ENCODE results near the gene PITPNM1.
A peak's percentile ranks its signal among the peaks of the same experiment; 100 is the strongest.
"Not testable (repeated sequence)": the region's sequence is repeated elsewhere in the genome, so short reads cannot be mapped to it uniquely, and the experiment has no call there.

Gene PITPNM1

DNA sequence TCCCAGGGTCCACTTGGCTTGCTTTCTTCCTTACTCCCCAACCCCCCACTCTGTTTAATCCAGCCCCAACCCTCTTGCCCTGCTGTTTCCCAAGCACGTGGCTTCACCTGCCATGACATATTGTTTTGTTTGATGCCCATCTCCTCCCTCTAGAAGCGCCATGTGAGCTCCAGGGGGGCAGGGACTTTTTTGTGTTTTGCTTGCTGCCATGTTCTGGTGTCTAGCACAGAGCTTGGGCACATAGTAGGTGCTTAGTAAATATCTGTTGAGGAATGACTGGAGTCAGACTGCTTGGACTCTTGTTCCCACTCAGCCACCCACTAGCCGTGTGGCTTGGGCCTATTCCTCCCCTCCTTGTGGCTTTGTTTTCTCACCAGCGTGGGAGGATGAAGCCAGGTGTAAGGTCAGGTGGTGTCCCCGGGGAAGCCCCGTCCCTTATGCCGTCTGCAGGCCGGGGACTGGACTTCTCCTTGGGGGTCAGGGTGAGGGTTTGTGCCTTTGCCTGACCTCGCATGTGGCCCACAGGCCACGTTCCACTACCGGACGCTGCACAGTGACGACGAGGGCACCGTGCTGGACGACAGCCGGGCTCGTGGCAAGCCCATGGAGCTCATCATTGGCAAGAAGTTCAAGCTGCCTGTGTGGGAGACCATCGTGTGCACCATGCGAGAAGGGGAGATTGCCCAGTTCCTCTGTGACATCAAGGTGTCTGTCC lies 18.5 kb downstream of the PITPNM1 start:
- DNase-seq: no peak

DNA sequence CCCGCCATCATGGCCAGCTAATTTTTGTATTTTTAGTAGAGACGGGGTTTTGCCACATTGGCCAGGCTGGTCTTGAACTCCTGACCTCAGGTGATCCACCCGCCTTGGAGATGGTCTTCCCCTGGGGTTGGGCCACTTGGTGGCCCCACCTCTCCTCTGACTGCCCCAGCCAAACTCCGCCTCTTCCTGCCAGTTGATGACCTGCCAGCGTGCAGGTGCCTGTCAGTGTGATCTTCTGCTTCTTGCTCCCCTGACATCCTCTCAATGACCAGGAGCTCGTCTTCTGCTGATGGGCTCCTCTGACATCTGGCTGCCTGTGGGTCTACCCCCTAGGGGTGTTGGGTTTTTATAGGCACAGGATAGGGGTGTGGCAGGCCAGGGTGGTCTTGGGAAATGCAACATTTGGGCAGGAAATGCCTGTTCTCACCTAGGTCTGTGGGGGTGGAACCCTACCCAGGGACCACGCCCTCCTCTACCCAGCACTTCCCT lies 19.2 kb downstream of the PITPNM1 start:
- DNase-seq: not testable (repeated sequence)

DNA sequence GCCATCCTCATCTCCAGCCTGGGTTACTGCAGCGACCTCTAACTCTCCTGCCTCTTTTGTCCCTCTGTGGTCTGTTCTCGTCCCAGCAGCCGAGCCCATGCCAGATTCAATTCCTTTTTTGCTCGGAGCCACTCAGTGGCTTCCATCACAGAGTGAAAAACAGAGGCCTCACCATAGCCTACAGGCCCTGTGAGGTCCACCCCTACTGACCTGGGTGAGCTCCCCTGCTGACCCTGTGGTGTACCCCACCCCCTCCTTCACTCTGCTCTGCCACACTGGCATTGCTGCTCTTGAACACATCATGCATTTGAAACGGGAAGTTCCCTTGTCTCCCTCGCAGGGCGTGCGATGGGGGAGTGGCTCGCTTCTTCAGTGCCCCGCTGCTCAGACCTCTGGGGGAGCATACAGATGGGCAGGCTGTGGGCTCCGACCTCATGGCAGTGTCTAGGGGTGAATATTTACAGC lies 20.3 kb downstream of the PITPNM1 start:
- no peak for DNase-seq

DNA sequence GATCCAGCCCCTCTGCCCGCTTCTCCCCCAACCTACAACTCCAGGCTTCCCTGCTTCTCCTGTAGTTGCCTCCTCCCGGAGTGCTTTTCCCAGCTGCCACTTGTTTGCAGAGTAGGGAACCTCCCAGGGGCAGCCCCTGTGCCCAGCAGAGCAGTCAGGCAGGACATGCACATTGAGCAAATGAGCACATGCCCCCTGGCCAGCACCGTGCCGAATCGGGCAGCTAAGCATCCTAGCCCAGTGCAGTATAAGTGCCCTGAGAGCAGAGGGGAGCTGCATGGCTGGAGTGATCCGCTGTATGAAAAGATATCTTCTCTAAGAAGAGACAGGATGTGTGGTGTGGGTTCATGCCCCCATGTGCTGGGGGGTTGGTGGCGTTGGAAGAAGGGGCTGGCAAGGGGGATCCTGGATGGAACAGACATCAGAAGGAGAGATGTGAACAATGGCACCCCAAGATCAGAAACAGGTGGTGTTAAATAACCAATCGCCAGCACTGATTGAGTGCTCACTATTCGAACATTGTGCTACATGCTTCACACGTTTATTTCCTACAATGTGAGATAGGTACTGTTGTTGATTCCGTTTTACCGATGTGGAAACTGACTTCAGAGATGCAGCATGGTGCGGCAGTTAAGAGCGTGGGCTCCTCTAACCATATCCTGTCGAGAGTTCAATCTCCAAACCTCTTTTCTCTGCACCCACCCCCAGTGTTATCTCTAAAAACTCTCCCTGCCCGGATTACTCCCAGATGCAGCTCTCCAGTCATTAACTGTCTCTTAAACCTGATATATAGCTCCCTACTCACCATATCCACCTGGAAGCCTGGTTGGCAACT lies 21.1 kb downstream of the PITPNM1 start:
- no peak for DNase-seq

DNA sequence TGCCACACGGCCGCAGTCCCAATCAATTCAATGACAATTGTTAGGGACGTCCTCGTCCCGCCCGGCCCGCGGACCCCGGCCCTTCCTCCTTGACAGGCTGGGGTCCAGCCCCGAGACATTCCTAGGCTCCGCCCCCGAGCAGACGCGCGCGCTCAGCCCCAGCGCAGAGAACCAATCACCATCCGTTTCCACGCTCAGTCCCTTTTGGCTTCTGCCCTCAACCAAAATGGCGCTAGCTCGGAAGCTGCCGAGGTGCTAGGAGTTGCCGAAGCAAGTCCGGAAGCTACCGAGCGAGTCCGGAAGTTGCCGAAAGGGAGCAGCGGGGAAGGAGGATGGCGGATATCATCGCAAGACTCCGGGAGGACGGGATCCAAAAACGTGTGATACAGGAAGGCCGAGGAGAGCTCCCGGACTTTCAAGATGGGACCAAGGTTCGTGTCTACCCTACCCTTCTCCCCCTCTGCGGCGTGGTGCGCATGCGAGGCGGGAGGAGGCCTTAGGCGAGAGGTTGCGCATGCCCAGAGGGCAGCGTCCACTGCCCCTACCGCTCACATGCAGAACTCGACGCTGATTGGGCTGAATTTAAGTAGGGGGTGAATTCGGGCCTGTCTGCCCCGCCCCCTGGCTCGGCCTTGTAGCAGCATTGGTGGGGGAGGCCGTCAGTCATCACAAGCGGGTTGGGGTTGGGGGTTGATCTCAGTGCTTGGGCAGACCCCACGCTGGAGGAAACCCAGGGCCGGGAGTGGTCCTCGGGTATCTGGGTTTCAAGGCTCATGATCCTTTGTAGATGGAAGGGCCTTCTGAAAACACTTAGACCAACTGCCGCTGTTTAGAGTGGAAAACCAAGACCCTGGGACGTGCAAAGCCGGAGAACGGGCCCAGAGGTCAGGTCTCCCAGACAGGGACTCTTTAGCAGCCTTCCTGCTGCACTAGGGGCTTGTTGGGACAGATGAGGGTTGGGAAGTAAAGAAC lies 22.1 kb downstream of the PITPNM1 start, which contains the start of gene AIP:
Gene AIP (plus strand): TSS at position 200 of the 972 bp plus-strand sequence. CDS start 133 bp downstream, at position 333.
- DNase-seq: peak; percentile 99

DNA sequence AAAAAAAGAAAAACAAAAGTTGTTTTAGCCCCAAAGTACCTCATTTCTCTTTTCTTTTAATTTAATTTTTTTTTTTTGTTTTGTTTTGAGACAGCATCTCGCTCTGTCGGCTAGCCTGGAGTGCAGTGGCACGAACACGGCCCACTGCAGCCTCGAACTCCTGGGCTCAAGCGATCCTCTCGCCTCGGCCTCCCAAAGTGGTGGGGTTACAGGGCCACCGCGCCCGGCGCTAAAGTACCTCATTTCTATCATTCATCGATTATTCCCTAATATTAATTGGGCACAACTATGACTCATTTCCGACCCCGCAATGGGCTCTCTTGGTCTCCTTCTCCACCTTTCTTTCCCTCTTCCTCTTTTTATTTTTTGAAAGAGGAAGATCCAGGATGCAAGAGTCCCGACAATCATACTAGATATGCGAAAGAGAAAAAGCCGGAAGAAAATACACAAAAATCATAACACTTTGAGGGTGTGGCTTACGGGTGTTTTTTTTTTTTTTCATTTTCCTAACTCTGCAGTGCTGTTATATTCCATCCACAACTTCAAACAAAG lies 22.8 kb downstream of the PITPNM1 start:
- DNase-seq: no peak

DNA sequence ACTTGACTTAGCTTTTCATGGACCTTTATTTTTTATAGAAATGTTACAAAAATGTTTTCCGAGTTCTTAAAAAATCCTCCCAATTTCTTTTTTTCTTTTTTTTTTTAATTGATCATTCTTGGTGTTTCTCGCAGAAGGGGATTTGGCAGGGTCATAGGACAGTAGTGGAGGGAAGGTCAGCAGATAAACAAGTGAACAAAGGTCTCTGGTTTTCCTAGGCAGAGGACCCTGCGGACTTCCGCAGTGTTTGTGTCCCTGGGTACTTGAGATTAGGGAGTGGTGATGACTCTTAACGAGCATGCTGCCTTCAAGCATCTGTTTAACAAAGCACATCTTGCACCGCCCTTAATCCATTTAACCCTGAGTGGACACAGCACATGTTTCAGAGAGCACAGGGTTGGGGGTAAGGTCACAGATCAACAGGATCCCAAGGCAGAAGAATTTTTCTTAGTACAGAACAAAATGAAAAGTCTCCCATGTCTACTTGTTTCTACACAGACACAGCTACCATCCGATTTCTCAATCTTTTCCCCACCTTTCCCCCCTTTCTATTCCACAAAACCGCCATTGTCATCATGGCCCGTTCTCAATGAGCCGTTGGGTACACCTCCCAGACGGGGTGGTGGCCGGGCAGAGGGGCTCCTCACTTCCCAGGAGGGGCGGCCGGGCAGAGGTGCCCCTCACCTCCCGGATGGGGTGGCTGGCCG lies 27.7 kb downstream of the PITPNM1 start:
- DNase-seq: not testable (repeated sequence)

DNA sequence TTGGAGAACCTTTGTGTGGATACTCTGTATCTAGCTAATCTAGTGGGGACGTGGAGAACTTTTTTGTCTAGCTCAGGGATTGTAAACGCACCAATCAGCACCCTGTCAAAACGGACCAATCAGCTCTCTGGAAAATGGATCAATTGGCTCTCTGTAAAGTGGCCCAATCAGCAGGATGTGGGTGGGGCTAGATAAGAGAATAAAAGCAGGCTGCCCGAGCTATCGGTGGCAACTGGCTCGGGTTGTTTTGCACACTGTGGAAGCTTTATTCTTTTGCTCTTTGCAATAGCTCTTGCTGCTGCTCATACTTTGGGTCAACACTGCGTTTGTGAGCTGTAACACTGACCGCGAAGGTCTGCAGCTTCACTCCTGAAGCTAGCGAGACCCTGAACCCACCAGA lies 28.5 kb downstream of the PITPNM1 start:
- not testable (repeated sequence) for DNase-seq

DNA sequence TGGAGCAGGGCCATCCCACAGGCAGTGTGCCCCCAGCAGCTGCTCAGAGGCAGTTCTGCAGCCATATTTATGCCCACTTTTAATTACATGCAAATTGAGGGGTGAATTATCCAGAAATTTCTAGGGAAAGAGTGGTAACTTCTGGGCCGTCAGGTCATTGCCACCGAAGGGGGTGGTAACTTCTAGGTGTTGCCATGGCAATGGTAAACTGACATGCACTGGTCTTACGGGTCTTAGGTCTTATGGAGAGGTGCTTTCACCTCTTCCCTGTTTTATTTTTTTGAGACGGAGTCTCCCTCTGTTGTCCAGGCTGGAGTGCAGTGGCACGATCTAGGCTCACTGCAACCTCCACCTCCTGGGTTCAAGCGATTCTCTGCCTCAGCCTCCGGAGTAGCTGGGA lies 32.3 kb downstream of the PITPNM1 start:
- no peak for DNase-seq

DNA sequence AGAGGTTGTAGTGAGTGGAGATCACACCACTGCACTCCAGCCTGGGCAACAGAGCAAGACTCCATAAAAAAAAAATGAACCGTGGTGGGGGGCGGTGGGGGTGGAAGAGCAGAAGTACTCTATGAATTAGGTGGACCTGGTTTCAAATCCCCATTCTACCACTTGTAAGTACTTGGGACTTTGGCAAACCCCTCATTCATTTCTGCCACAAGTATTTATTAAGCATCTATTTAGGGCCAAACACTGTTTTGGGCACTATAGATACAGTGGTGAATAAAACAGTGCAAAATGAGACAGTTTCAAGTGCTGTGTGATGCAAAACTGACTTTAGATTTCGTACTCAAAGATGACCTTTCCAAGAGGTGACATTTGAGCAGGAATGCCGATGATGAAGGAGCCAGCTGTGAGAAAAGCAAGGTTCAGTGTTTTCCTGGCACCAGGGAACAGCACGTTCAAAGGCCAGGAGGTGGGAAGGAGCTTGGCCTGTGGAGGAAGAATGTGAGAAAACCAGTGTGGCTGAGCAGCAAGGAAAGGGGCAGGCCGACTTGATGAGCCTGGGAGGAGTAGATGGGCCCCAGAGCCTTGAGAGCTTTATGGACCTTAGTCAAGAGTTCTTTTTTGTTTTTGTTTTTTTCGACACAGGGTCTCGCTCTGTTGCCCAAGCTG lies 34.7 kb downstream of the PITPNM1 start:
- DNase-seq: no peak

DNA sequence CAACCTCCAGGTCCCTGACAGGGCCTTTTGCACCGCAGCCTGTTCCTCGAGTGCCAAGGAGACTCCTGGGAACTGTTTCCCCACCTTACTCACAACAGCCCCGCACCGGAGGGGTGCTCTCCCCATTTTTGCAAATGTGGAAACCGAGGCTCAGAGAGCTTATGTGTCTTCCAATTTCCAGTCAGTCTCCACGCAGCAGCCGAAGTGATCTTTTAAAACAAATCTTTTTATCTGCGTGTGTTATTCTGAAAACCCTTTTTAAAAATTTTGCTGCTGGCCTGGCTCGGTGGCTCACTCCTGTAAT lies 35.7 kb downstream of the PITPNM1 start:
- no peak for DNase-seq

DNA sequence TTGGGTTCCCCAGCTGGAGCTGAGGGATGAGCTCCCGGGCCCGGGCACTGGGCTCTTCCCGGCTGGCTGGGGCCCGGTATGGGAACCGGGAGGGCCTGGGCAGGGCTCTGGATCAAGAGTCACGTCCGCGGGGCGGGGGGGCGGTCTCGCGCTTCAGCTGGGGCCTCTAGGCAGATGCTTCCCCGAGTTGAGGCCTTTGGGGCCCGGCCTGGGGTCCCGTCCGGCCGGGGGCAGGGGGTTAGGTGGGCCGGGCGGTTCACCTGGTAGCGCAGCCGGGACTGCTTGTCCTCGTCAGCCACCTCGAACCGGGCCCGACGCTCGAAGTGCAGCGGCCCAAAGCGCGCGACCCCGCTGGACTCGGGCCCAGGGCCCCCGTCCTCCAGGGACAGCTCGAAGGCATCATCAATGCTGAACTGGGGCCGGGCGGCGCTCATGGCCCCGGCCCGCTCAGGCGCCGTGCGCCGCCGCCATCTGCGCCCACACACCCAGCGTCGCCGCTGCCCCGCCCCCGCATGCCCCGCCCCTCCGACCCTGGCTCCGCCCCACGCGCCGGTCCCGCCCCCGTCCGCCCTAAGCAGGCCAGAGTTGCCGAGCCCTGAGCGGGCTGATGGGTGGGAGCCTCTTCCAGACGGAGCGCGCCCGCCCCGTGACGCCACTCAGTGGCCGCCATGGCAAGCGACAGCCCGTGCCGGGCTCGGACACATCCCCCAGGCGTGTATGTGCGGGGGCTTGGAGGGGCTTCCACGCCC lies 36.2 kb downstream of the PITPNM1 start, which contains the start of gene TMEM134:
Gene TMEM134 (minus strand): TSS at position 493 of the 749 bp plus-strand sequence. CDS start 59 bp downstream, at position 434.
- peak; percentile 80 to 94 for DNase-seq

DNA sequence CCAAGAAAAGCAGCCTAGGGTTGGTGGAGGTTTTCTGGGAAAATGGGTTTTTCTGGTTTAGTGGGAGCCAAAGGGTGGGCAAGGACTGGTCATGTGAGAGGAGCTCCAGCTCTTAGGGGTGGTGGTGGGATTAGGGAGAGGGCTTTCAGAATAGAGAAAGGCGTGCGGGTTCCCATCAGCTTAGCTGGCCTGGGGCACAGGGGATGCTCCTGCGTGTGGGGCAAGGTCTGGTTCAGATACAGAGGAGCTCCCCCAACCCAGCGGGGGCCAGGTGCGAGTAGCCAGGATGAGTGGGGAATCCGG lies 36.8 kb downstream of the PITPNM1 start:
- DNase-seq: no peak

DNA sequence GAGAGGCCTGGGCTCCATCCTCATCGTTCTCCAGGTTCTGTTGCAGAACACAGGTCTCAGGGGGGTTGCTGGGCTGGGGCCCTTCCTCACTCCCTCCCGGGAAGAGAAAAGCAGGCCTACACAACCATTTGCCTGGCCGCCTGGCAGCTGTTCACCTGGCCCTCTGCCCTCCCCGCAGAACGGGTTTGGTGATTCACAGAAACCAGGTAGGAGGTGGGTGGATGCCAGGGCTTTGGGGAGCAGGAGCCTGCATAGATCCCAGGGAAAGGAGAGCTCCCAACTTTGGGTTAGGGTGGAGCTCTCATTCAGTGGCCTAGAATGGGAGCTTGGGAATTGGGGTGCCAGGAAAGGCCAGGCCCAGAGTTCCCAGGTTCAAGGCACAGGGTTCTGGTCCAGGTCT lies 37.1 kb downstream of the PITPNM1 start:
- DNase-seq: no peak

DNA sequence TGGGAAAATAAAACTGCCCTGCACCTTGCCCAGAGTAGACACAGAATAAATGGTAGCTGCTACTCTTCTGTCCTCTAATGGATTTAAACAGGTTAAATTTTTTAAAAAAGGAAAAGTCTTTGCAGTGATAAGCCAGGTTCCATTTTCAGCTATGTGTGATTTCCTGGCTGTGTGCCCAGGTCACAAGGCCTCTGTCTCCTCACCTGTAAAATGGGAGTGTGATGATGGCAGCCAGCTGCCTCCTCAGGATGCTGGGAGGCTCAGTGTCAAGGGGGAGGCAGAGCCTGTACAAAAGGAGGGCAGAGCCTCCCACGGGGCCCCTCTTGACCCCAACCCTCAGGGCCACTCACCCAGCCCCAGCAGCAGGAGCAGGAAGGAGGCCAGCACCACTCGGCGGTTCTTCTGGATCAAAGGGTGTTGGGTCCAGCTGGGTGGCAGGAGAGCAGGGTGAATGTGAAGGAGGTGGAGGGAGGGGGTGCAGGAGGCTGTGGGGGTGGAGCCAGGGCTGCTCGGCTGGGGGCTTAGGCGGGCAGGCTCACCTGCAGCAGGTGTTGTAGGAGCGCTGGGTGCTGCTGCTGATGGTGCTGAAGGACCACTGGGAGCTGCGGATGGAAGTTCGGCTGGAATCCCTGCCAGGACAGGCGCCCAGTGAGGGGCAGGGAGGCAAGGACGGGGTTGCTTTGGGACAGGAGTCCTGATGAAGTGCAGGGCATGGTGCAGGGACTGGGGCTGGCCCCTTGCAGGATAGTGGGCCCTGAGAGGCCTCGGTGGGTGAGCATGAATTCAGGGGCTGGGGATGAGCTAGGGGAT lies 38.0 kb downstream of the PITPNM1 start:
- DNase-seq: no peak

DNA sequence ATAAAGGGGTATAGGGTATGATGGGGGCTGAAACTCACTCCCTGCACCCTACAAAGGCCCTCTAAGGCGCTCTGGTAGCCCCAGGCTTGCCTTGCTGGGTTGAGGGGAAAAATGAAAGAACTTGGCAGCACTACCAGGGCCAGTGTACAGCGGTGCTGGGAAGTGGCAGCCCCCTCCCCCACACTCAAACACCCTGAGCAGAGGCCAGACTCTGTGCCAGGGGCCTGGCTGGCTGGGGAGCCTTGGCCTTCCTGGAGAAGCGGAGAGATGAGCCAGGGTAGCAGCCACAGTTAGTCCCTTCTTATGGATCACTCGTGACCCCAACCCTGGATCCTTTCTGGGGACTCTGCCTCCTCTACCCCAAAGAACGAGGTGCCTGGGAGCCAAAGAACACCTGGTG lies 38.8 kb downstream of the PITPNM1 start:
- no peak for DNase-seq

DNA sequence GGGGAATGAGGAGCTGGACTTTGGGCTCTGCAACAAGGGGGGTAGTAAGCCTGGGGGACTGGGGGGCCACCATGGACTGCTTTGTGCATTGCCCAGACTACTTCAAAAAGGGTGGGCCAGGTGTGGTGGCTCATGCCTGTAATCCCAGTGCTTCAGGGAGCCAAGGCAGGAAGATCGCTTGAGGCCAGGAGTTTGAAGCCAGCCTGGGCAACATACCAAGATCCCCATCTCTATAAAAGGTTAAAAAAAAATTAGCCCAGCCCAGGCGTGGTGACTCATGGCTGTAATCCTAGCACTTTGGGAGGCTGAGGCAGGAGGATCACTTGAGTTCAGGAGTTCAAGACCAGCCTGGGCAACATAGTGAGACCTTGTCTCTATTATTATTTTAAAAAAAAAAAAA lies 39.6 kb downstream of the PITPNM1 start:
- not testable (repeated sequence) for DNase-seq

DNA sequence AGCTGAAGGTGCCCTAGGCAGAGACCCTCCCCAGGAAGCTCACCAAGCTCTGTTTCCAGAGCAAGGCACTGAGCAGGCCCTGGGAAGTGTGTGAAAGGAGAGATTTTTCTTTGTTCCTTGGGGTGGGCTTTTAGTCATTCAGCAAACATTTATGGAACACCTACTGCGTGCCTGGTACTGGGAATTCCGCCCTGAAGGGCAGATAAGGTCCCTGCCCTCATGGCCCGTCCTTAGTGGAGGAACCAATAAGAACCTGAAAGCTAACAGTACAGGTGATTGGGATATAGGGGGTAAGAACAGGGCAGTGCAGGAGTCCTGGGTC lies 40.0 kb downstream of the PITPNM1 start:
- no peak for DNase-seq

DNA sequence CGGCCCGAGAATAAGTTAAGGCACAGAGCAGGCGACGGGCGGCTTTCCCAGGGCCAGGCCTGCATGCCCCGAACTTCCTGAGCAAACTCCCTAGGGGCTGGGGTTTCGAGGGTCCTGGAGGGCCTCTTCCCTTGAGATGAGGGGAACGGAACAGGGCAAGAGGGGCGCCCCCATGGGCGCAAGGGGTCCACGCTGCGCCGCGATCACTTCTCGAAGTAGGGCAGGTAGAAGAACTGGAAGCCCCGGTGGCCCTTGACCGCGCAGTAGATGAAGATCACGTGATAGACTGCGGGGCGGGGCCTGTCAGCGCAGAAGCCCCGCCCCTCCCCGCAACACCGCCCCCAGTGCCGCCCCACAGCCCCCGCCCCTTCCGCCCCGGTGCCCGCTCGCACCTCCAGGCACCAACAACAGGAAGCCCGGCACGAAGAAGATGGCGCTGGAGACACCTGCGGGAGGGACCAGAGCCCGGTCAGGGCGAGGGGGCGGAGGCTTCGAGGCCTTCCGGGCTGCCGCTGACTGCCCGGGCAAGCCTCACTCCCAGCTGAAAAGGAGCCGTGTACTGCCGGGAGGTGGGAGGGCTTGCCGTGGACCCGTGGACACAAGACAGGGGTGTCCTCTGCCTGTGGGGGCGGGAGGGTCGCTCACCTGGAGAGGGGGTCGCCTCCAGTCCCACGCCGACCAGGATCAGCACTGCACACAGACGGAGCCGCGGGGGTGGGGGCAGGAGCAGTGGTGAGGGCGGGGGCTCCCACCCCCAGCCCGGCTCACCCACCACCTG lies 40.6 kb downstream of the PITPNM1 start:
- no peak for DNase-seq

Measured in NCI-H446 (cell line).